ENCODE data around the gene SH3BP5L. TPM values are rescaled to one million over a fixed set of nuclear protein-coding genes. Genes with fewer than 3 reads are reported as not detected.

SH3BP5L gene
- total and polyA plus RNA-seq, 2 of the 13 experiments (the other 11 are each of a cell fraction or from before 2014, with no cell fraction given), result 10.3 to 14.9 TPM

GRCh38 chr1:248825909-248826760 lies at the start of gene SH3BP5L (continued):
- TF ChIP-seq KAT8 (CRISPR knock-in tag; IDR thresholded peaks at IDR 0.05) (0 out of 2 replicates have a peak, but pooled peaks have one; percentile 68), ZNF773 (CRISPR knock-in tag; IDR thresholded peaks at IDR 0.05; ENCODE audit: borderline replicate concordance) (no peak), NFAT5 (CRISPR knock-in tag; IDR thresholded peaks at IDR 0.05) (no peak), ZNF652 (CRISPR knock-in tag; IDR thresholded peaks at IDR 0.05; ENCODE audit: borderline replicate concordance, low read depth) (peak; percentile 30; the same call in 1 of the 2 replicates), NR0B2 (CRISPR knock-in tag; IDR thresholded peaks at IDR 0.05) (0 out of 2 replicates have a peak, but pooled peaks have one; percentile 4), MTF2 (CRISPR knock-in tag; IDR thresholded peaks at IDR 0.05; ENCODE audit: borderline replicate concordance) (peak; percentile 78; the same call in 1 of the 2 replicates), ZFP1 (CRISPR knock-in tag; IDR thresholded peaks at IDR 0.05) (peak; percentile 20; the same call in 1 of the 2 replicates), AGO2 (optimal IDR thresholded peaks at IDR 0.05; ENCODE audit: low read depth, low read length) (peak; percentile 61), THRA (CRISPR knock-in tag; IDR thresholded peaks at IDR 0.05; ENCODE audit: borderline replicate concordance) (no peak)
- TF ChIP-seq, protein P1, sequence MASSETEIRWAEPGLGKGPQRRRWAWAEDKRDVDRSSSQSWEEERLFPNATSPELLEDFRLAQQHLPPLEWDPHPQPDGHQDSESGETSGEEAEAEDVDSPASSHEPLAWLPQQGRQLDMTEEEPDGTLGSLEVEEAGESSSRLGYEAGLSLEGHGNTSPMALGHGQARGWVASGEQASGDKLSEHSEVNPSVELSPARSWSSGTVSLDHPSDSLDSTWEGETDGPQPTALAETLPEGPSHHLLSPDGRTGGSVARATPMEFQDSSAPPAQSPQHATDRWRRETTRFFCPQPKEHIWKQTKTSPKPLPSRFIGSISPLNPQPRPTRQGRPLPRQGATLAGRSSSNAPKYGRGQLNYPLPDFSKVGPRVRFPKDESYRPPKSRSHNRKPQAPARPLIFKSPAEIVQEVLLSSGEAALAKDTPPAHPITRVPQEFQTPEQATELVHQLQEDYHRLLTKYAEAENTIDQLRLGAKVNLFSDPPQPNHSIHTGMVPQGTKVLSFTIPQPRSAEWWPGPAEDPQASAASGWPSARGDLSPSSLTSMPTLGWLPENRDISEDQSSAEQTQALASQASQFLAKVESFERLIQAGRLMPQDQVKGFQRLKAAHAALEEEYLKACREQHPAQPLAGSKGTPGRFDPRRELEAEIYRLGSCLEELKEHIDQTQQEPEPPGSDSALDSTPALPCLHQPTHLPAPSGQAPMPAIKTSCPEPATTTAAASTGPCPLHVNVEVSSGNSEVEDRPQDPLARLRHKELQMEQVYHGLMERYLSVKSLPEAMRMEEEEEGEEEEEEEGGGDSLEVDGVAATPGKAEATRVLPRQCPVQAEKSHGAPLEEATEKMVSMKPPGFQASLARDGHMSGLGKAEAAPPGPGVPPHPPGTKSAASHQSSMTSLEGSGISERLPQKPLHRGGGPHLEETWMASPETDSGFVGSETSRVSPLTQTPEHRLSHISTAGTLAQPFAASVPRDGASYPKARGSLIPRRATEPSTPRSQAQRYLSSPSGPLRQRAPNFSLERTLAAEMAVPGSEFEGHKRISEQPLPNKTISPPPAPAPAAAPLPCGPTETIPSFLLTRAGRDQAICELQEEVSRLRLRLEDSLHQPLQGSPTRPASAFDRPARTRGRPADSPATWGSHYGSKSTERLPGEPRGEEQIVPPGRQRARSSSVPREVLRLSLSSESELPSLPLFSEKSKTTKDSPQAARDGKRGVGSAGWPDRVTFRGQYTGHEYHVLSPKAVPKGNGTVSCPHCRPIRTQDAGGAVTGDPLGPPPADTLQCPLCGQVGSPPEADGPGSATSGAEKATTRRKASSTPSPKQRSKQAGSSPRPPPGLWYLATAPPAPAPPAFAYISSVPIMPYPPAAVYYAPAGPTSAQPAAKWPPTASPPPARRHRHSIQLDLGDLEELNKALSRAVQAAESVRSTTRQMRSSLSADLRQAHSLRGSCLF (CRISPR knock-in tag; IDR thresholded peaks at IDR 0.05; ENCODE audit: borderline replicate concordance), result no peak
- TF ChIP-seq, protein P2, sequence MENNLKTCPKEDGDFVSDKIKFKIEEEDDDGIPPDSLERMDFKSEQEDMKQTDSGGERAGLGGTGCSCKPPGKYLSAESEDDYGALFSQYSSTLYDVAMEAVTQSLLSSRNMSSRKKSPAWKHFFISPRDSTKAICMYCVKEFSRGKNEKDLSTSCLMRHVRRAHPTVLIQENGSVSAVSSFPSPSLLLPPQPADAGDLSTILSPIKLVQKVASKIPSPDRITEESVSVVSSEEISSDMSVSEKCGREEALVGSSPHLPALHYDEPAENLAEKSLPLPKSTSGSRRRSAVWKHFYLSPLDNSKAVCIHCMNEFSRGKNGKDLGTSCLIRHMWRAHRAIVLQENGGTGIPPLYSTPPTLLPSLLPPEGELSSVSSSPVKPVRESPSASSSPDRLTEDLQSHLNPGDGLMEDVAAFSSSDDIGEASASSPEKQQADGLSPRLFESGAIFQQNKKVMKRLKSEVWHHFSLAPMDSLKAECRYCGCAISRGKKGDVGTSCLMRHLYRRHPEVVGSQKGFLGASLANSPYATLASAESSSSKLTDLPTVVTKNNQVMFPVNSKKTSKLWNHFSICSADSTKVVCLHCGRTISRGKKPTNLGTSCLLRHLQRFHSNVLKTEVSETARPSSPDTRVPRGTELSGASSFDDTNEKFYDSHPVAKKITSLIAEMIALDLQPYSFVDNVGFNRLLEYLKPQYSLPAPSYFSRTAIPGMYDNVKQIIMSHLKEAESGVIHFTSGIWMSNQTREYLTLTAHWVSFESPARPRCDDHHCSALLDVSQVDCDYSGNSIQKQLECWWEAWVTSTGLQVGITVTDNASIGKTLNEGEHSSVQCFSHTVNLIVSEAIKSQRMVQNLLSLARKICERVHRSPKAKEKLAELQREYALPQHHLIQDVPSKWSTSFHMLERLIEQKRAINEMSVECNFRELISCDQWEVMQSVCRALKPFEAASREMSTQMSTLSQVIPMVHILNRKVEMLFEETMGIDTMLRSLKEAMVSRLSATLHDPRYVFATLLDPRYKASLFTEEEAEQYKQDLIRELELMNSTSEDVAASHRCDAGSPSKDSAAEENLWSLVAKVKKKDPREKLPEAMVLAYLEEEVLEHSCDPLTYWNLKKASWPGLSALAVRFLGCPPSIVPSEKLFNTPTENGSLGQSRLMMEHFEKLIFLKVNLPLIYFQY (CRISPR knock-in tag; IDR thresholded peaks at IDR 0.05; ENCODE audit: borderline replicate concordance), result no peak
